ENCODE results near the gene HES2.
"Not testable (repeated sequence)": the region's sequence is repeated elsewhere in the genome, so short reads cannot be mapped to it uniquely, and the experiment has no call there.

Gene HES2

GRCh38 chr1:6419804-6420453, at the start of gene HES2:
Gene HES2, minus strand, starts transcription at chr1:6419919. Its CDS starts 99 bp downstream, at chr1:6419820.
- DNase-seq = peak; percentile 12

- DNase-seq = no peak
Measured at GRCh38 chr1:6468729-6469461, 49.2 kb upstream of the HES2 start.

GRCh38 chr1:6467744-6468688, 48.3 kb upstream of the HES2 start:
- DNase-seq = no peak

- DNase-seq = no peak
Measured at GRCh38 chr1:6467224-6467623, 47.5 kb upstream of the HES2 start.

- no peak for DNase-seq
Measured at GRCh38 chr1:6466751-6467150, 47.0 kb upstream of the HES2 start.

- peak; percentile 68 for DNase-seq
Measured at GRCh38 chr1:6466023-6466422, 46.3 kb upstream of the HES2 start, which contains the start of gene TNFRSF25. Gene TNFRSF25, minus strand, starts transcription at chr1:6466173. Its CDS starts 66 bp downstream, at chr1:6466107.

GRCh38 chr1:6465461-6466005, 45.8 kb upstream of the HES2 start:
- DNase-seq = peak; percentile 55

GRCh38 chr1:6464915-6465314, 45.2 kb upstream of the HES2 start:
- DNase-seq = no peak

GRCh38 chr1:6464514-6464836, 44.8 kb upstream of the HES2 start:
- peak; percentile 43 for DNase-seq

- no peak for DNase-seq
Measured at GRCh38 chr1:6463120-6463412, 43.3 kb upstream of the HES2 start.

GRCh38 chr1:6462412-6463119, 42.8 kb upstream of the HES2 start:
- DNase-seq = no peak

- no peak for DNase-seq
Measured at GRCh38 chr1:6461538-6462411, 42.1 kb upstream of the HES2 start.

GRCh38 chr1:6461051-6461530, 41.4 kb upstream of the HES2 start:
- DNase-seq = no peak

- peak; percentile 82 for DNase-seq
Measured at GRCh38 chr1:6460301-6461050, 40.8 kb upstream of the HES2 start.

GRCh38 chr1:6459850-6460265, 40.1 kb upstream of the HES2 start:
- no peak for DNase-seq

GRCh38 chr1:6456800-6457466, 37.2 kb upstream of the HES2 start:
- DNase-seq = no peak

GRCh38 chr1:6455752-6456520, 36.2 kb upstream of the HES2 start:
- DNase-seq = not testable (repeated sequence)

GRCh38 chr1:6454856-6455751, 35.4 kb upstream of the HES2 start:
- DNase-seq = no peak

Data from stimulated activated CD4-positive, alpha-beta T cell treated with anti-CD3 and anti-CD28 coated beads, Interleukin-12 subunit alpha, Interleukin-12 subunit beta, amount 100 ng/mL, for 4 hours (primary cell).